Hippocampal formation (tissue), 2 donors: ENCODE results near the gene SKIC8.

Experiments used
- DNase-seq, 2 donors: peaks; one replicate each; lab custom pipeline; 2025; lab: John Stamatoyannopoulos, UW

The SKIC8 gene

GRCh38 chr15:78291052-78291451 lies 8.4 kb downstream of the SKIC8 start:
- DNase-seq: no peak

DNA sequence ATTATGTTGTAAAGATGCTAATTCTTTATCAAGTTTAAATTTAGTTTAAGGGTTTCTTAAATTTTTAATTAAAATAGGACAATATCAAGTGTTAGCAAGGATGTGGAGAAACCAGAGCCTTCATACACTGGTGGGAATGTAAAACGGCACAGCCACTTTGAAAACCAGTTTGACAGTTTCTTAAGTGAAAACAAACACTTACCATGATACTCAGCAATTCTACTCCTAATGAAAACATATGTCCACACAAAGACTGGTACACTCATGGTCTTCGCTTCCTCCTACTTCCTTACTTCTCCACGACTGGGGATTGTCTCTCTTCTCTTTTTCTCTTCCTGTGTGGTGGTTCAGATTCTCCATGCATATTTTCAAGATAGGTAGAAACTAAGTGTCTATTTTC lies 9.2 kb downstream of the SKIC8 start:
- no peak for DNase-seq

GRCh38 chr15:78284758-78285157 lies 14.7 kb downstream of the SKIC8 start:
- no peak for DNase-seq

GRCh38 chr15:78282324-78282723 lies 17.1 kb downstream of the SKIC8 start:
- no peak for DNase-seq

DNA sequence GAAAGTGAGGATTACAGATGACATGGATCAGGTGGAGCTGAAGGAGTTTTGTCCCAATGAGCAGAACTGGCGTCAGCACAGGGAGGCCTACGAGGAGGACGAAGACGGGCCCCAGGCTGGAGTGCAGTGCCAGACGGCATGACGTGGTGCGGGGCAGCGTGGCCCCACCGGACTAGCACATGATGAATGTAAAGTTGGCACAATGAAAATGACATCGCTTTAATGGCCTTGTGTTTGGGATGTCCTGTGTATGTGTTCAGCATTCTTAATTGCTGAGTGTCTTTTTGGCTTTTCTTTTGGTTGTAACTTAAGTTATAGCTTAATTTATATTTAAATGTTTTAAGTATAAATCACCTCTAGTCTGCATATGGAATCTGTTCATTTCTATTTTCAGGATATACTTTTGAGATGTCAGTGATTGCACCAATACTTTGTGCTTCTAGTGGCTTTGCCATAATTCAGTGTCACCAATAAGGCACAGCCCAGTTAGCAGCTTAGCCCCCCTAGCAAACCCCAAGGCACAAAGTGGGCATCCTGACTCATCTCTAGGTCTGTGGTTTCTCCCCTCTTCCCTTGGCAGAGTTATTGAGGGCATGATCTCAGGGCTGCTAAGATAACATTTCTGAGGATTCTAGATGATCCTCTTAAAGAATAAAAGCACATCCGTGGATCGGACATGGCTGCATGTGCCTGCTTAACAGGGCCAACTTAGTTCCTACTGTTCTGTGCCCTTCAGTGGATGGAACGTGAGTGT lies 18.9 kb downstream of the SKIC8 start:
- no peak for DNase-seq

DNA sequence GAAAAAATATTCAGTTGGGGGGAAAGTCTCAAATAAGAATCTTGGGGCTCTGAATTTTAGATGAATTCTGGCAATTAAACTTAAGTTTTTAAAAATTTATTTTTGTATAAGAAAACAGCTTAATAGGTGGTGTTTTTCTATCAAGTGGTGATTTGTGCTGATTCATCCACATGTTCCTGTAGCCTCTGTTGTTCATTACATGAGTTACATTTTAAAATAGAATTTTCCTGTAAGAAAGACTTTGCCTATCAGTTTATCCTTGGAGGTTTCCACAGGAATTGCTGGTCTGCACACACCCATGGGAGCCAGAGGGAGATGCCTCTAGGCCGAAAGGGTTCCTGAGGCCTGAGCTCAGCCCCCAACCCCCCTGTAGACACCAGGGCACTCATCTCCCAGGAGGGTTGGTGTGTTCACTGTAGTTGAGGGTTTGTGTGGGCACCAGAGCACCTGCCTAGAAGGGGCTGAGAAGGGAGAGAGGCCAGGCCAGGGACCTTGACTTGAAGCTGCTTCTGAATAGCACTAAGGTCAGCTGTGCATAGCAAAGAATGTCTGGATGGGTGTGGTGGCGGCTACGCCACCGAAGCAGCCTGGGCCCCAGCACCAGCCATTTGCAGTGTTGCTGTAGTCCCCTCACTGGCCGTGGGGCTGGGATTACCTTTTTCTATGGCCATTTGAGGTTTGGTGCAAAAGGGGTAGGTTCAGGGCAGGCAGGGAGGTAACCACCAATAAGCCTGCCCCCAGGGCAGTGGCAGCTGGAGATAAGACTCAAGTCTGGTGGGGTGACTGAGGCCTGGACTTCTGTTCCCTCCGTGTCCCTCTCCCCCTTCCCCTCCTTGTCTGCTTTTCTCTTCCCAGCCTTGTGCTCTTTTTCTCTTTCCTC lies 23.1 kb downstream of the SKIC8 start:
- DNase-seq: no peak

- no peak for DNase-seq
Measured at GRCh38 chr15:78274994-78275393, 24.4 kb downstream of the SKIC8 start.

DNA sequence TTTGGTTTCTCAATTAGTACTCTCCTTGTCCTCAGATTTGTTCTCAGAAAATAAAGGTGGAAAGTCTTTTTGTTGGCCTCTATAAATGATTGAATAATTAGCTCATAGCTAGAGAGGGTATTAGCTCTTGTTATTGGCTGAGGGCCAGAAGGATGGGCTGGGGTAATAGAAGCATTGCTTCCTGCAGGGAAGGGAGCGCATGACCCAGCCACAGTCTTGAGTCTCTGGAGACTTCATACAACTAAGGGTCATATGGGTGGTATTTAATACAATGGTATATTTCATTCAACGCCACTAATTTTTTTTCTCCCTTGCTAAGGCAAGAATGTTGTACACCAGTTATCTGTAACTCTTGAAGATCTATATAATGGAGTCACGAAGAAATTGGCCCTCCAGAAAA lies 26.6 kb downstream of the SKIC8 start:
- DNase-seq: no peak

DNA sequence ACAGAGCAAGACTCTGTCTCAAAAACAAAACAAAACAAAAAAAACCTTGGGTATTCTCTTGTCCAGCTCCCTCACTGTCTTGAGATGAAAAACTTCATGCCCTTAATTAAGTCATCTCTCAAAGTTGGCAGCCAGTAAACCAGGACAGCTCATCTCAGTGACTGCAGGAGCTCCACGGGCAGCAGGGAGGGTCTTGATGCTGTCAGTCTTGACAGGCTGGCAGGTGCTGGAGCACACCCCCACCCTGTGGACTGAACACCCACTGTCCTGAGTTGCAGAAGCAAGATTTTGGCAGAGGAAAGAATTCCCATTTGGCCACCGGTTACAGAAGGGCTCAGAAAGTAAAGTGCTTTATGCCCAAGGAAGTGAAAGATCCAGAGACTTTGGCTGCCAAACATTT lies 27.1 kb downstream of the SKIC8 start:
- no peak for DNase-seq

DNA sequence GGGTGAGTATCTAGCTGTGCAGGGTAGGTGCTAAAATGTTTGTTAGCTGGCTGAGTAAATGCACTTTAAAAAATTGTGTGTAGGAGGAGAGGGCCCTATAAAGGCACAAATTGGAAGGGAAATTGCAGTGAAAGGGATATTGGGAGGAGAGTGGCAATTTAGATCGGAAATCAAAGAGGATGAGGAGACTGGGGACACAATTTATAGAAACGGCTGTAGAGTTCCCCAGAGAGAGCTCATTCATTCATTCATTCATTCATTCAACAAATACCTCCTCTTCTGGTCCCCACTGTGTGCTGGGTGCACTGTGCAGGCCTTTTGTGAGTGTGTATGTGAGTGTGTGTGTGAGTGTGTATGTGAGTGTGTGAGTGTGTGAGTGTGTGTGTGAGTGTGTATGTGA lies 32.6 kb downstream of the SKIC8 start:
- no peak for DNase-seq

DNA sequence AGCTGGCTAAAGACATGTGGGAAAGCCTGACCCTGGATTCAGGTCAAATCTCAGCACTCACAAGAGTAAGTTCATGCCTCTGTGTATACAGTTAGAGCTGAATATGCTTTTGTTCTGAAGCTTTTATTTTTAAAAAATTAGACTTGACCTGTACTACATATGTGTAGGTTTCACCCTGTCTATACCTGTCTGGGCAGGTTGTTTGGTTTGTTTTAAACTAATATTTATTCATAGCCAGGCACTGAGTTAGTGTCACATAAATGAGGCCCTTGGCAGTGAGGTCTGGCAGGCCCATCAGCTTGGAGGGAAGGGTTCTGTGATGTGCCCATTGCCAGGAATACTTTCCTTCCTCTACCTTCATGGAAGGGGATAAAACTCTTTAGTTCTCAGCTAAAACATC lies 33.2 kb downstream of the SKIC8 start:
- no peak for DNase-seq

- no peak for DNase-seq
Measured at GRCh38 chr15:78265752-78266224, 33.6 kb downstream of the SKIC8 start.

- no peak for DNase-seq
Measured at GRCh38 chr15:78265137-78265460, 34.3 kb downstream of the SKIC8 start.

DNA sequence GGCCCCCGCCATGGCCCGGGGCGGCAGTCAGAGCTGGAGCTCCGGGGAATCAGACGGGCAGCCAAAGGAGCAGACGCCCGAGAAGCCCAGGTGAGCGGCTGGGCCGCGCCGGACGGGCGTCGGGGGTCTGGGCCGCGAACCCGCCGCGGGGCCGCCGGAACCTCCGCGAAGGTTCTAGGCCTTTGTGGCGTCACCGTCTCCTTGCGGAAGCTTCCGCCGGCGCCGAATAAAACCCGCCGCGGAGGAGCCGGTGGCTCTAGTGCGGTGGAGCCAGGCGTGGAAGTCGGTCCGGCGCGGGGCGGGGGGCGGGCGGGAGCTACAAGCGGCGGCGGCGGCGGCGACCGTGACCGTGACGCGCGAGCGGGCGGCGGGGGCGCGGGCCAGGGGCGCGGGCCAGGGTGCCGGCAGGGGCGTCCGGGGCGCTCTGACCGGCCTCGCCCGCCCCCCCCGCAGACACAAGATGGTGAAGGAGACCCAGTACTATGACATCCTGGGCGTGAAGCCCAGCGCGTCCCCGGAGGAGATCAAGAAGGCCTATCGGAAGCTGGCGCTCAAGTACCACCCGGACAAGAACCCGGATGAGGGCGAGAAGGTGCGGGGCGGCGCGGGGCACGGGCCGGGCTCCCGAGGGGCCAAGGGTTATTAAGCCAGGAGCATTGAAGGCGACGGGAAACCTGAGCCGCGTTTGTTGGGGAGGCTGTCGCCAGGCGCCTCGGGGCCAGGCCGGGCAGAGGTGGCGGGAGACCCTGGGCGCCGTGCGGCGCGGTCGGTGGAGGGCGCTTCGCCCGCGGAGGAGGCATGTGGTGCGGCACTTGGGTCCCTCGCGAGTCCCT lies 34.9 kb downstream of the SKIC8 start, which contains the start of gene DNAJA4:
Gene DNAJA4, plus strand, starts transcription at position 259 of the 833 bp plus-strand sequence. Its CDS starts 202 bp downstream, at position 461.
- peak; percentile 11 to 58 for DNase-seq

DNA sequence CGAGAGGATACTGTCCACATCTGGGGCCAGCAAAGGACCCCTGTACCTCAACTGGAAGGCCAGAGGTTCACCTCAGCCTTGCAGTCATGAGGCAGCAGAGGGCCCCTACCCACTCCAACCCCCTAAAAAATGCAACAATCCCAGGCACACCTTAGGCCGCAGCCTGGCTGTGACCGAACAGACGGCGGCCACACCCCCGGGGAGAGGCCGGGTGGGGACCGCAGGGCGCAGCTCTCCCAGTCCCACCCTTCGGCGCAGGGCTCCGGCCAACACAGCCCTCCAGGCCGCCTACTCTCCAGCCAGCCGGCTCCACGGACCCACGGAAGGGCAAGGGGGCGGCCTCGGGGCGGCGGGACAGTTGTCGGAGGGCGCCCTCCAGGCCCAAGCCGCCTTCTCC lies 35.5 kb downstream of the SKIC8 start:
- DNase-seq: no peak

- no peak for DNase-seq
Measured at GRCh38 chr15:78263351-78263781, 36.0 kb downstream of the SKIC8 start.

DNA sequence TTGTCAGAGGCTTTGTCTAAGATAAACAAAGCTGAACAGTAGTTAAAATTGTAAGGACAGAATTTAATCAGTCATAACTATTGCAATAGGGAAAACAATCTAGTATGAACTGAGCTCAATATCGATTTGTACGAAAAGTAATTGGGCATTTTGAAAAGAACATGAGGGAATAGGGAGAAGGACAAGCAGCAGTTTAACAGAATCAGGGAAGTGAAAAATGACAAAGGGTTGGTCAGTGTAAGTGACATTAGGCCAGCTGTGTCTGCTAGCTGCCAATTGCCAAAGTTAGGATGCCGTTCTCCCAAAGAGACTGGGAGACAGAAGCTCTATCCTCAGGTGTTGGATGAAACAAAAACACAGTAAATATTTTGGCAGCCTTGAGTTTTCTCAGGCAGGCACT lies 38.3 kb downstream of the SKIC8 start:
- peak in 1 of 2 donors; percentile 8 for DNase-seq

DNA sequence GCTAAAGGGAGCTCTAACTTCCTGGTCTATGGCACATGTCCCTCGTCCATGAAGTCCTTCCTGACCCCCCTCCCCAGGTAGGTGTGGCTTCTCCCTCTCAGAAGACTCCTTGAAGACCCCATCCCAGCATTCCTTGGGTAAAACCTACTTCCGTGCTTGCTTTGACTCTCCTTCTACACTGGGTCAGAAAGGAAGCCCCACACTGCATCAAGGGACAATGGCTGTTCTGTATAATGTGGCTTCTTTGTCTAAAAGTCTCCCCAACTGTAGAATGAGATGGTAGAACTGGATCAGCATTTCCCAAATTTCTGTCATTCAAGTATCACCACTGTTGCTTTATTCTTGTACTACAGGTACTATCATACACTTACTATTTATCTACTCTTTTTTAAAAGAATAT lies 38.9 kb downstream of the SKIC8 start:
- no peak for DNase-seq

GRCh38 chr15:78259232-78259631 lies 40.2 kb downstream of the SKIC8 start:
- DNase-seq: no peak

DNA sequence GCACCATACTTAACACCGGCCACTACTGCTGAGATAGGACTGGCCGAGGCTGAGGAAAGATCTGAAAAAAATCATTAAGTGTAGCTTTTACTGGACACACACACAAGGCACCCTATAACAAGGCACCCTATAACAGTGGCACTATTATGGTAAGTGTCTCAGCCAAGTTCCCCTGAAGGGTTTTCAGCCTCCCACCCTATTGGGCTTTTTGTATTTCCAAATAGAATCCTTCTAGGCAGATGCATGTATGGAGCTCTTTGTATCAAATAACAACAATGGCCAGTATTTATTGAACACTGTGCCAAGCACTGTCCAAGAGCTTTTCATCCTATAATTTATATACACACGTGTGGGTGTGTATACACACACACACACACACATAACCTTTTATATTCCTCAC lies 41.7 kb downstream of the SKIC8 start:
- DNase-seq: peak in 1 of 2 donors; percentile 62

DNA sequence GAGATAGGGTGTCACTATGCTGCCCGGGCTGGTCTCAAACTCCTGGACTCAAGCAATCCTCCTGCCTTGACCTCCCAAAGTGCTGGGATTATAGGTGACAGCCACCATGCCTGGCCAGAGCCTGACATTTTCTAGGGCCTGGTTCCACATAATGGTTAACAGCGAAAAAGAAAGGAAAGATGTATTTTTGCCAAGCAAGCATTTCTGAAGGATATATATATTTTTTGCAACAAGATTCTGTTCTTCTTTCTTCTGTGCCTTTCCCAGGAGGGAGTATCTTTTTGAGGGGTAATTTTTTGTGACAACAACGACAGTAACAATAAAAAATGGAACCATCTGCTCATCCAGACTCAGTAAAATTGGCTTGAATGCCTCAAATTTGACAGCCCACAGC lies 43.4 kb downstream of the SKIC8 start:
- no peak for DNase-seq

DNA sequence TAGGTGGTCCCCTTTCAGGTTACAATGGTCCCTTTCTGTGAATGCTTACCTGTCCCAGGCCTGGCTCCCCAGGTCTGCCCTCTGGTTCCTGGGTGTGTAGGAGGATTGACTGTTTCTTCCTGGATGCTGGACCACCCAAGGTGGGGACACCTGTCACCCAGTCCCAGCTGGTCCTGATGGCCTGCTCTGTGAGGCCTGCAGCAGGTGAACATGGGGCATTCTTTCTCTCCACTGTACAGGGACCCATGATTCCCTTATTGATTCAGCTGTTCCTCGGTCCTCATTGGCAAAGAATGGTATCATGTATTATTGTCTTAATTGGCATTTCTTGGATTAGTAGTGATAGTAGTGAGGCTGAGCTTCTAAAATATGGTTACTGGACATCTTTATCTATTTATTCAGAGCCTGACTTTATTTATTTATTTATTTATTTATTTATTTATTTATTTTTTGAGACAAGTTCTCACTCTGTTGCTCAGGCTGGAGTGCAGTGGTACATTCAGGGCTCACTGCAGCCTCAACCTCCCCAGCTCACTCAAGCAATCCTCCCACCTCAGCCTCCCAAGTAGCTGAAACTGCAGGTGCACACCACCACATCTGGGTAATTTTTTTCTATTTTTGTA lies 43.9 kb downstream of the SKIC8 start:
- no peak for DNase-seq
